ENCODE measurements around the gene SHISA6.
"Not testable (repeated sequence)": the region's sequence is repeated elsewhere in the genome, so short reads cannot be mapped to it uniquely, and the experiment has no call there.

SHISA6 gene

GRCh38 chr17:11300201-11300600 lies 59.2 kb downstream of the SHISA6 start:
- no peak for DNase-seq (ENCODE audit: low read depth)
- H3K4me3 ChIP-seq (ENCODE audit: low read length), result no peak overlapping the region
- TF ChIP-seq CTCF (conservative IDR thresholded peaks at IDR 0.05; ENCODE audit: low read depth, low read length), result no peak

GRCh38 chr17:11300738-11301137 lies 59.7 kb downstream of the SHISA6 start:
- no peak overlapping the region for H3K4me3 ChIP-seq (ENCODE audit: low read length)
- no peak for TF ChIP-seq CTCF (conservative IDR thresholded peaks at IDR 0.05; ENCODE audit: low read depth, low read length)
- DNase-seq (ENCODE audit: low read depth), result no peak

GRCh38 chr17:11301874-11302273 lies 60.9 kb downstream of the SHISA6 start:
- DNase-seq (ENCODE audit: low read depth); H3K4me3 ChIP-seq (ENCODE audit: low read length): not testable (repeated sequence)

- no peak overlapping the region for H3K4me3 ChIP-seq (ENCODE audit: low read length)
- TF ChIP-seq CTCF (conservative IDR thresholded peaks at IDR 0.05; ENCODE audit: low read depth, low read length), result no peak
- DNase-seq (ENCODE audit: low read depth), result no peak
Measured at GRCh38 chr17:11302401-11303186, 61.6 kb downstream of the SHISA6 start.

- no peak for TF ChIP-seq CTCF (conservative IDR thresholded peaks at IDR 0.05; ENCODE audit: low read depth, low read length)
- H3K4me3 ChIP-seq (ENCODE audit: low read length), result no peak overlapping the region
- no peak for DNase-seq (ENCODE audit: low read depth)
Measured at GRCh38 chr17:11303773-11304394, 62.9 kb downstream of the SHISA6 start.

GRCh38 chr17:11304568-11304967 lies 63.6 kb downstream of the SHISA6 start:
- H3K4me3 ChIP-seq (ENCODE audit: low read length), result no peak overlapping the region
- no peak for TF ChIP-seq CTCF (conservative IDR thresholded peaks at IDR 0.05; ENCODE audit: low read depth, low read length)
- DNase-seq (ENCODE audit: low read depth), result no peak

- H3K4me3 ChIP-seq (ENCODE audit: low read length), result no peak overlapping the region
- DNase-seq (ENCODE audit: low read depth), result no peak
- TF ChIP-seq CTCF (conservative IDR thresholded peaks at IDR 0.05; ENCODE audit: low read depth, low read length), result no peak
Measured at GRCh38 chr17:11305524-11305923, 64.5 kb downstream of the SHISA6 start.
